Thymus (tissue), 11 donors: Measurements from ENCODE around the gene KLHDC3. TPM values are rescaled to one million over a fixed set of nuclear protein-coding genes. Genes with fewer than 3 reads are reported as not detected.
"Not testable (repeated sequence)": the region's sequence is repeated elsewhere in the genome, so short reads cannot be mapped to it uniquely, and the experiment has no call there.

Experiments
- DNase-seq, 9 donors: peaks; one replicate each; pipeline ENCODE4 v3.0.0-alpha.2; 2013; ENCODE audit warnings: low spot score in 9 of 9, low read depth in 6 of 9, missing footprints in 1 of 9
- H3K27ac ChIP-seq, 2 donors: one replicate each; pipeline ENCODE4 v1.5.1; 2013; ENCODE audit warnings: control low read depth in 1 of 2, low read depth in 1 of 2, low read length in 1 of 2, mild to moderate bottlenecking in 1 of 2, moderate library complexity in 1 of 2
- H3K27me3 ChIP-seq, 2 donors: one replicate each; pipeline ENCODE4 v1.5.1; 2013; ENCODE audit warnings: low read length in 1 of 2; ENCODE audit not compliant: control insufficient read depth in 2 of 2, insufficient read depth in 1 of 2
- H3K36me3 ChIP-seq, 2 donors: one replicate each; pipeline ENCODE4 v1.5.1; 2013; ENCODE audit warnings: low read length in 1 of 2, mild to moderate bottlenecking in 1 of 2, moderate library complexity in 1 of 2; ENCODE audit not compliant: control insufficient read depth in 2 of 2, insufficient read depth in 2 of 2
- H3K4me1 ChIP-seq, 2 donors: one replicate each; pipeline ENCODE4 v1.5.1; 2013; ENCODE audit warnings: low read length in 2 of 2; ENCODE audit not compliant: control insufficient read depth in 2 of 2, insufficient read depth in 2 of 2
- H3K4me3 ChIP-seq, 2 donors: one replicate each; pipeline ENCODE4 v1.5.1; 2013; ENCODE audit warnings: low read length in 2 of 2, control low read depth in 1 of 2, mild to moderate bottlenecking in 1 of 2
- H3K9me3 ChIP-seq, 2 donors: one replicate each; pipeline ENCODE4 v1.5.1; 2013; ENCODE audit warnings: low read length in 1 of 2, mild to moderate bottlenecking in 1 of 2; ENCODE audit not compliant: control insufficient read depth in 2 of 2, insufficient read depth in 1 of 2
- whole genome bisulfite sequencing: extraction: QIAGEN DNeasy Blood & Tissue Kit; methylation state at CpG from one replicate; pipeline ENCODE4 v1.1.7; 2013; 5-methylcytosine and 5-hydroxymethylcytosine counted together
- polyA plus RNA-seq: library from polyadenylated mRNA; stranded (reverse); fragments of 200-250 nt; gene quantifications from one replicate; pipeline ENCODE4 v1.2.3, GENCODE V29; 2013
- total RNA-seq: library from RNA; stranded (reverse); fragments of 120-200 nt; gene quantifications from one replicate; pipeline ENCODE4 v1.2.4, GENCODE V29; 2013
- donor health status: healthy.

KLHDC3 gene
- total and polyA plus RNA-seq, 2 donors: 73.8 to 87.0 TPM

DNA sequence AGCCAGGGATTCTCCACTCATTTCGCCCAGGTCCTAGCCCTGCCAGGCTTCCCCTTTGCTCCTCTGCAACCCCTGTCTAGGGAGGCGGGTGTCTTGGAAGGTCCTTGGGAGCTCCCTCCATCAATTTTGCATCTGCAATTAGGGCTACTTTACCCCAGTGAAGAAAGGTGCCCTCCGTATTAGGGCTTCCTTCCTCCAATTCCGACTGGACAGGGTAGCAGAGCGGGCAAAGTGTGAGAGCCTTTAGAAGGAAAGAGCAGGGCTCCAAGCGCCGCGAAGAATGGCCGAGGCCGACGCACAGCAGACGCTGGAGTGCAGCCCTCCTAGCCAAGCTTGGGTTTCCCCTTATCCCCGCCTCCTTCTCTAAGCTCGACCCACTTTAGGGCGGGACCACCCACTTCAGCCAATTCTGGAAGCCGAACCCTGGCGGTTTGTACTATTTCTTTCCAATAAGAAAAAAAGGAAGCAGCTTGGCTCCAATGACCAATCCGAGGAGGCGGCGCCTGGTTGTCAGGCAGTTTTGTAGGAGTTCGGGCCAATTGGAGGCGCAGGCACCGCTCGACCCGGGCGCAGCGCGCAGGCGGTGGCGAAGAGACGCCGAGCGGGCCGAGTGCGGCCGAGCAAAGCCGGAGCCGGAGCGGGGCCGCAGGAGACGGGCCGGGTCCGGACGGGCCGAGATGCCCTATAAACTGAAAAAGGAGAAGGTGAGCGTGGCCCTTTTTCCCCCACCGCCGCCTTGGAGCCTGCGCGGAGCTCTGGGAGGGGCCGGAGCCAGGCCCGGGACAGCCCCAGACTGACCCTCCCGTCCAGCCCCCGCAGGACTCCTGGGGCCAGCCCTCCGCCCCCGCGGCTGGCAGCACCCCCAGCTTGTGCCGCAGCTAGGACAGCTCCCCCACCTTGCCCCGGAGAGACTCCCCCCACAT is 29.8 kb upstream of the KLHDC3 start, which contains the start of gene PPP2R5D:
TSS of gene PPP2R5D (plus strand) at position 570 of the 923 bp plus-strand sequence. CDS start at position 678, 108 bp downstream.
- peaks cover 0 to 3% of the 10 kb centered on the region in 2 donors for H3K9me3 ChIP-seq
- H3K4me3 ChIP-seq: peak within 1 kb of the TSS; percentile 83 to 91
- DNase-seq: peak; percentile 94 to 100 (median 97)
- H3K27ac ChIP-seq: peak within 1 kb of the TSS; percentile 96
- WGBS: under 1% methylated on average over 59 of the region's 59 CpGs
- H3K27me3 ChIP-seq: no peaks in the 10 kb centered on the region
- peaks cover 15 to 22% of the 10 kb centered on the region in 2 donors for H3K36me3 ChIP-seq
- H3K4me1 ChIP-seq: peaks cover 25 to 46% of the 10 kb centered on the region in 2 donors

DNA sequence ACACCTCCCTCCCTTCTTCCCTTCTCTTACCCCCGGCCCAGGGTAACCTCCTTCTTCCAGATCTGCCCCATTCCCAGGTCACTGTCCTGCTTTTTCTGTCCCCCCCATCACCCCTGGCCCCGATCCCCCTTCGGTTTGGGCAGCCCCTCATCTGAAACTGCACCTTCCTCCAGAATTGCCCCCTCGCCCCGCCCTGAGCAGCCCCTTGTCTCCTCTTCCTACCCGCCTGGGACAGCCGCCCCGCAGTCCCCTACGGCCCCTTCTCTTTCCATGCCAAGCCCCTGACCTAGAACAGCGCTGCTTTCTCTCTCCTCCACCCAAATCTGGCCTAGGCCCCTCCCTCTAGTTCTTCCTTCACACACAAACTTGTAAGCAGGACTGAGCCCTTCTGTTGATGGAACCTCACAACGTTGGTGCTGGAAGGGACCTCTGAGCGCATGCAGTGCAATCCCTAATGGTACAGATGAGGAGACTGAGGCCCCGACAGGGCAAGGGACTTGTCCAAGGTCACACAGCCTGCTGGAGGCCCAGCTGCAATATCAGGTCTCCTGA is 29.0 kb upstream of the KLHDC3 start:
- peaks cover 20 to 38% of the 10 kb centered on the region in 2 donors for H3K4me1 ChIP-seq

DNA sequence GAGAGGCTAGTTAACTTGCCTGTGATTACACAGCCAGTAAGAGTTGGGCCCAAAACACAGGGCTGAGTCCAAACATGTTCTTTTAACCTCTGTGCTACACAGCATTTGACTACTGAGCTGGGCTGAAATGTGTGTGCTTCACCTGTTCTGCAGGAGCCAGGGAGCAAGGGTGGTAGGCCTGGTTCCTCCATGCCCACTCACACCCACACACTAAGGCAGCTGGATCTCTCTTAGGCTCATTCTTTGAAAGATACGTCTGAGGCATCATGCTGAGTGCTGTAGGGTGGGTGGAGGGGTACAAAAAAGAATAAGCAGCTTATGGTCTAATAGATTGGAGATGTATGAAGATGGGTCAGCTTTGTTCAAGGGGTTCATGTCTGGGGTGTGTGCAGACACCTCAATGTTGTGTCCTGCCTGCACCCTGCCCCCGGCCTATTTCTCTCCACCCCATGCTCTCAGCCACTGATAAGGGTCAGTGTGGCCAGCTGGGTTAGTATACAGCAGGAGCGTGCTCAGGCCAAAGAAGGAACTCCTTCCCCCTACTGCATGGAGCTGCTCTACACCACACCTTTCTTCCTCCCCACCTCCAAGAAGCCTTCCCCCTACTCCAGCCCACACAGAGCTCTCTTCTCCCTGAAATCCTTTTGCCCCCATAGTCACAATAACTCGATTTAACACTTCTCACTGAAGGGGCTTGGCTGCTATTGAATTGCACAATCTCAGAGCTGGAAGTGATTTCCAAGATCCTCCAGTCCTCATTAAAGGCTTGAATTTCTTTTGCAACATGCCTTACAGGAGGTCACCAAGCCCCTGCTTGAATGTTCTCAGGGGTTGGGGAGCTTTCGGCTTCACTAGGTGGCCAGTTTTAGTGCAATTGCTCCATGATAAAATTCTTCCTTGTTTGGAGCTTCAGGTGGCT is 26.3 kb upstream of the KLHDC3 start:
- H3K4me1 ChIP-seq: peaks cover 18 to 33% of the 10 kb centered on the region in 2 donors
- peaks cover 0 to 3% of the 10 kb centered on the region in 2 donors for H3K9me3 ChIP-seq
- DNase-seq: no peak
- no peak overlapping the region for H3K4me3 ChIP-seq
- H3K27me3 ChIP-seq: no peaks in the 10 kb centered on the region
- peaks cover 39 to 49% of the 10 kb centered on the region in 2 donors for H3K36me3 ChIP-seq
- no peak overlapping the region for H3K27ac ChIP-seq
- 92% methylated on average over 5 of the region's 5 CpGs for WGBS

More for the DNA sequence above, 29.0 kb upstream of the KLHDC3 start:
- peaks cover 0 to 3% of the 10 kb centered on the region in 2 donors for H3K9me3 ChIP-seq
- peak in 2 of 9 donors; percentile 27 to 56 for DNase-seq
- peak overlapping the region in 1 of 2 donors; percentile 77 for H3K27ac ChIP-seq
- peaks cover 22 to 29% of the 10 kb centered on the region in 2 donors for H3K36me3 ChIP-seq
- peak overlapping the region; percentile 83 to 91 for H3K4me3 ChIP-seq
- no peaks in the 10 kb centered on the region for H3K27me3 ChIP-seq
- 13% methylated on average over 13 of the region's 13 CpGs for WGBS

DNA sequence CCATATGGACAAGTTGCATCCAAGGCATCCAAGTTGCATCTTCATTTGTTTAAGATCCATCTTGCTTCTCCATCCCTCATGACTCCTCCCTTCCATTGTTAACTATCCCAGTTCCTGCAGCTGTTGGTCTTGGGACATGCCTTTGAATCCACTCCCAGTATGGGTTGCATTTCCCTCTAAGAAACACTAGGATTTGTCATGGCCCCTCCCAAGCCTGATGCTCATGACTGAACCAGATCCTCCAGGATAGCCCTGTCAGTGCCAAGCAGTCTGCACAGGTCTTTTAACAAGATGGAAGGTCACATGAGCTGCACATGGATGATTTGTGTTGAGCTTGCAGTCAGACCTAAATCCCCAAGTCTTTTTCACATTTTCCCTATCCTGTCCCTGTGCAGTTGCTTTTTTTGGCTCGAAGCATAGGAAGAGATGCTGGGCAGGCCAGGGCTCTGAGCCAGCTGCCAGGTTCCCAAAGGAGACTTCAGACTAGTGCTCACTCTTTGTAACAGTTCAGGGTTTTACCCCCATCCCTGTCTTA is 25.5 kb upstream of the KLHDC3 start:
- H3K9me3 ChIP-seq: peaks cover 0 to 3% of the 10 kb centered on the region in 2 donors
- H3K36me3 ChIP-seq: peaks cover 41 to 54% of the 10 kb centered on the region in 2 donors
- H3K27me3 ChIP-seq: no peaks in the 10 kb centered on the region
- no peak overlapping the region for H3K4me3 ChIP-seq
- no peak overlapping the region for H3K27ac ChIP-seq
- no peak for DNase-seq
- WGBS: 98% methylated on average over 1 of the region's 1 CpG
- H3K4me1 ChIP-seq: peaks cover 18 to 31% of the 10 kb centered on the region in 2 donors

DNA sequence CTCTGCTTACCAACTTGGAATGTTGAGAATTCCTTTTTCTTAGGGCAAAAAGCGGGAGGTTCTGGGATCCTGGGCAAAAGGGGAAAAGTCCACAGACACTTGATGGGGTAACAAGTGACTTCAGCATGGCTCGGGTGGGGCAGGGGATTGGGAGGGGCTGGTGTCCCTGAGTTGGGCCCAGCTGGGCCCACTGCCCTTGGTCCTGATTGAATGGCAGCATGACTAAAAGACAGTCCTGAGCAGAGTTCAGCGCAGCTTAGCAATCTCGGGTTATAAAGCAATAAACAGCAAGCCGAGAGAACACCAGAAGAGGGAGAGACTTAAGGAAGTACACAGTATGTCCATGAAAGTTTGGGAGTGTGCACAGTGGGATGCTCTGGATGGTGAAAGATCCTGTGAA is 24.1 kb upstream of the KLHDC3 start:
- peaks cover 19 to 27% of the 10 kb centered on the region in 2 donors for H3K4me1 ChIP-seq
- no peak overlapping the region for H3K4me3 ChIP-seq
- H3K9me3 ChIP-seq: no peaks in the 10 kb centered on the region
- no peaks in the 10 kb centered on the region for H3K27me3 ChIP-seq
- 97% methylated on average over 5 of the region's 5 CpGs for WGBS
- no peak overlapping the region for H3K27ac ChIP-seq
- DNase-seq: no peak
- H3K36me3 ChIP-seq: peaks cover 44 to 57% of the 10 kb centered on the region in 2 donors

DNA sequence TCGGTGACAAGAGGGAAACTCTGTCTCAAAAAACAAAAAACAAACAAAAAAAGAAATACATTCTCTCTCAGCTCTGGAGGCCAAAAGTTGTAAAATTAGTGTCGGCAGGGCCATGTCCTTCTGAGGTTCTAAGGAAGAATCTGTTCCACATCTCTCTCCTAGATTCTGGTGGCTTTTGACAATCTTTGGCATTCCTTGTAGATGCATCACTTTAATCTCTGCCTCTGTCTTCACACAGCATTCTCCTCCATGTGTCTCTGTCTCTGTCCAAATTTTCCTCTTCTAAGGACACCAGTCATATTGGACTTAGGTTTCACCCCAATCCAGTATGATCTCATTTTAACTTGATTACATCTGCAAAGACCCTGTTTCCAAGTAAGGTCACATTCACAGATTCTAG is 20.6 kb upstream of the KLHDC3 start:
- Histone ChIP-seq H3K4me1 (peaks cover 0 to 3% of the 10 kb centered on the region in 2 donors), H3K4me3 (no peak overlapping the region), H3K27ac (no peak overlapping the region), H3K36me3 (peaks cover 33 to 43% of the 10 kb centered on the region in 2 donors), H3K27me3 (no peaks in the 10 kb centered on the region), H3K9me3 (peaks cover 0 to 5% of the 10 kb centered on the region in 2 donors)
- WGBS: 99% methylated on average over 2 of the region's 2 CpGs
- no peak for DNase-seq

DNA sequence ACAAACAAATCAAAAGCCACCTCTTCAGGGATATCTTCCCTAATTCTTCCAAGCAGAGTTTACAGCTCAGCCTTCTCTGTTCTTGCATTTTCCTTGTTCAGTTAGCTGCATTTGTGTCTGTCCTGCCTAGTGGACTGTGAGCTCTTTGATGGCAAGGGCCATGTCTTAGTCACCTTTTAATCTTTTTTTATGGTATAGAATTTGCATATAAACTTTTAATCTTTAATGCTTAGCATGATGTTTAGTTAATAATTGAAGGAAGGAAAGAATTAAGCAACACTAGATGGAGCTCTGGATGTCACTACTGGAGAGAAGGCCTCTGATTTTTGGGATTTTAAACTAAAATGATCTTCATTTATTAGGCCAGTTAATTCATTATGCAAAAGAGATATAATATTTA is 17.5 kb upstream of the KLHDC3 start:
- no peak for DNase-seq
- H3K4me3 ChIP-seq: no peak overlapping the region
- H3K9me3 ChIP-seq: peaks cover 0 to 5% of the 10 kb centered on the region in 2 donors
- H3K27me3 ChIP-seq: no peaks in the 10 kb centered on the region
- no peak overlapping the region for H3K27ac ChIP-seq
- peaks cover 15 to 29% of the 10 kb centered on the region in 2 donors for H3K36me3 ChIP-seq
- H3K4me1 ChIP-seq: peaks cover 0 to 3% of the 10 kb centered on the region in 2 donors

DNA sequence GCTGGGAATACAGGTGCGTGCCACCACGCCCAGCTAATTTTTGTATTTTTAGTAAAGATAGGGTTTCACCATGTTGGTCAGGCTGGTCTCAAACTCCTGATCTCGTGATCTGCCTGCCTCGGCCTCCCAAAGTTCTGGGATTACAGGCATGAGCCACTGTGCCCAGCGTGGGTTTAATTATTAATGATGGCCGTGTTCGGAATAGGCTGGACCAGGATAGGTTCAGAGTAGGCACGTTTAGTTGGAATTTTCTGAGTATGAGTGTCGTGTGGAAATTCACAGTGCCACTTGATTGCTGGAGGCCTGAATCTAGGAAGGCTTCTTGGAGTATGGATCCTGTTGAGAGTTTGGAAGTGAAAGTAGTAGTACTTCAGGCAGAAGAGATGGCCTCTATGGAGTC is 15.8 kb upstream of the KLHDC3 start:
- not testable (repeated sequence) for H3K27ac ChIP-seq, DNase-seq, H3K4me1 ChIP-seq, H3K9me3 ChIP-seq, H3K4me3 ChIP-seq, H3K27me3 ChIP-seq
- 98% methylated on average over 9 of the region's 9 CpGs for WGBS
- H3K36me3 ChIP-seq: peaks cover 13 to 29% of the 10 kb centered on the region in 2 donors
